HepG2 (cell line): ENCODE measurements around the gene YLPM1. TPM values are rescaled to one million over a fixed set of nuclear protein-coding genes. Genes with fewer than 3 reads are reported as not detected.

ENCODE experiments used
- BCLAF1 ChIP-seq: fragments of 450-650 bp; IDR thresholded peaks from 2 replicates; pipeline ENCODE4 v1.6.1; 2017; ENCODE audit warnings: mild to moderate bottlenecking
- FOSL2 ChIP-seq: sonication (generic); formaldehyde crosslinking; IDR thresholded peaks from 2 replicates; pipeline ENCODE4 v1.4.0; 2020; ENCODE audit warnings: missing genetic modification reagents
- HNF1A ChIP-seq, 2 experiments: sonication (generic) in 1 of 2; formaldehyde crosslinking in 1 of 2; IDR thresholded peaks; 2 replicates each; pipeline versions ENCODE4 v1.4.0 to v1.6.1; 2016 to 2020; ENCODE audit warnings: borderline replicate concordance in 1 of 2, low read depth in 1 of 2, mild to moderate bottlenecking in 1 of 2, missing genetic modification reagents in 1 of 2
- HOXD1 ChIP-seq: sonication (generic); formaldehyde crosslinking; IDR thresholded peaks from 2 replicates; pipeline ENCODE4 v1.5.0; 2020; ENCODE audit warnings: missing genetic modification reagents
- MIER2 ChIP-seq: IDR thresholded peaks from 2 replicates; pipeline ENCODE4 v1.6.1; 2016; ENCODE audit warnings: missing biosample characterization, missing genetic modification reagents
- PHF5A ChIP-seq: IDR thresholded peaks from one replicate; pipeline ENCODE4 v1.6.1; 2018; ENCODE audit warnings: low read depth, missing genetic modification reagents; ENCODE audit not compliant: unreplicated experiment
- POGK ChIP-seq: sonication (generic); formaldehyde crosslinking; conservative IDR thresholded peaks from 2 replicates; pipeline ENCODE4 v1.8.0; 2022; ENCODE audit warnings: mild to moderate bottlenecking, moderate library complexity, missing genetic modification reagents
- SOX13 ChIP-seq, 3 experiments: fragments of 450-650 bp in 1 of 3; sonication (generic) in 1 of 3; formaldehyde crosslinking in 1 of 3; IDR thresholded peaks in 2 of 3; conservative IDR thresholded peaks in 1 of 3; 2 replicates each; pipeline versions ENCODE4 v1.5.0 to v1.6.1; 2016 to 2020; ENCODE audit warnings: antibody characterized with exemption in 1 of 3, mild to moderate bottlenecking in 1 of 3, missing compliant biosample characterization in 1 of 3, missing genetic modification reagents in 1 of 3, moderate library complexity in 1 of 3
- SOX5 ChIP-seq: IDR thresholded peaks from 2 replicates; pipeline ENCODE4 v1.6.1; 2016; ENCODE audit warnings: borderline replicate concordance
- ZFAT ChIP-seq: sonication (generic); formaldehyde crosslinking; conservative IDR thresholded peaks from 2 replicates; pipeline ENCODE4 v1.8.1; 2023; ENCODE audit warnings: missing genetic modification reagents, inconsistent platforms
- ZNF205 ChIP-seq: IDR thresholded peaks from 2 replicates; pipeline ENCODE4 v1.6.1; 2018; ENCODE audit warnings: missing biosample characterization, missing genetic modification reagents
- ZNF282 ChIP-seq: fragments of 450-650 bp; IDR thresholded peaks from 2 replicates; pipeline ENCODE4 v1.6.1; 2018; ENCODE audit not compliant: partially characterized antibody
- ZNF441 ChIP-seq: sonication (generic); formaldehyde crosslinking; IDR thresholded peaks from 2 replicates; pipeline ENCODE4 v1.7.0; 2021; ENCODE audit warnings: missing genetic modification reagents, borderline replicate concordance
- ZNF570 ChIP-seq: sonication (generic); formaldehyde crosslinking; IDR thresholded peaks from 2 replicates; pipeline ENCODE4 v1.4.0; 2020; ENCODE audit warnings: mild to moderate bottlenecking, missing genetic modification reagents, borderline replicate concordance
- ZNF713 ChIP-seq: sonication (generic); formaldehyde crosslinking; IDR thresholded peaks from 2 replicates; pipeline ENCODE4 v1.4.0; 2020; ENCODE audit warnings: mild to moderate bottlenecking, missing genetic modification reagents
- polyA plus RNA-seq, 8 experiments: library from polyadenylated mRNA; depleted of rRNA in 3 of 8; stranded (reverse) in 7 of 8; unstranded in 1 of 8; fragments of >200 nt; fragmentation: Illumina TruSeq in 4 of 8; extraction: Trizol in 4 of 8; gene quantifications; 2 replicates each; pipeline versions ENCODE4 v1.2.1 to v1.2.3, GENCODE V29; 2011 to 2016; ENCODE audit warnings: low read depth in 4 of 8, missing spikeins in 1 of 8, mixed read lengths in 1 of 8; ENCODE audit not compliant: insufficient read depth in 1 of 8
- total RNA-seq, 5 experiments: library from RNA; depleted of rRNA; stranded (reverse); fragments of >200 nt; fragmentation: Illumina TruSeq; extraction: Trizol; gene quantifications; 2 replicates each; pipeline ENCODE4 v1.2.3, GENCODE V29; 2016; ENCODE audit warnings: low read depth in 1 of 5
- TF ChIP-seq, protein P1 (sequence below), 2 experiments: IDR thresholded peaks; 2 replicates each; pipeline ENCODE4 v1.6.1; 2011 to 2012; ENCODE audit warnings: low read length in 2 of 2, borderline replicate concordance in 1 of 2, low read depth in 1 of 2, mild to moderate bottlenecking in 1 of 2, moderate library complexity in 1 of 2

YLPM1 gene
- total and polyA plus RNA-seq, 2 of the 13 experiments (the other 11 are each of a cell fraction or from before 2014, with no cell fraction given): 6.7 to 21.9 TPM

- TF ChIP-seq ZNF570 (no peak), FOSL2 (no peak), PHF5A (no peak), POGK (CRISPR knock-in tag) (no peak), SOX13 (IDR thresholded peaks at IDR 0.05) (0 out of 2 replicates have a peak, but pooled peaks have one; percentile 49), SOX13 (CRISPR knock-in tag; conservative IDR thresholded peaks at IDR 0.05 in 1 of 2, IDR thresholded peaks at IDR 0.05 in 1 of 2) (peak in 1 of 2 experiments; percentile 93; a peak in 2 of 4 replicates), HOXD1 (no peak), SOX5 (peak; percentile 72; the same call in 1 of the 2 replicates), HNF1A (IDR thresholded peaks at IDR 0.05; ENCODE audit: low read depth) (no peak), HNF1A (CRISPR knock-in tag; IDR thresholded peaks at IDR 0.05; ENCODE audit: borderline replicate concordance) (no peak), BCLAF1 (no peak), ZNF441 (no peak), ZNF282 (no peak), ZNF205 (CRISPR knock-in tag) (no peak), ZFAT (CRISPR knock-in tag) (no peak), ZNF713 (CRISPR knock-in tag) (no peak), MIER2 (CRISPR knock-in tag) (peak; percentile 92)
- TF ChIP-seq, protein P1, sequence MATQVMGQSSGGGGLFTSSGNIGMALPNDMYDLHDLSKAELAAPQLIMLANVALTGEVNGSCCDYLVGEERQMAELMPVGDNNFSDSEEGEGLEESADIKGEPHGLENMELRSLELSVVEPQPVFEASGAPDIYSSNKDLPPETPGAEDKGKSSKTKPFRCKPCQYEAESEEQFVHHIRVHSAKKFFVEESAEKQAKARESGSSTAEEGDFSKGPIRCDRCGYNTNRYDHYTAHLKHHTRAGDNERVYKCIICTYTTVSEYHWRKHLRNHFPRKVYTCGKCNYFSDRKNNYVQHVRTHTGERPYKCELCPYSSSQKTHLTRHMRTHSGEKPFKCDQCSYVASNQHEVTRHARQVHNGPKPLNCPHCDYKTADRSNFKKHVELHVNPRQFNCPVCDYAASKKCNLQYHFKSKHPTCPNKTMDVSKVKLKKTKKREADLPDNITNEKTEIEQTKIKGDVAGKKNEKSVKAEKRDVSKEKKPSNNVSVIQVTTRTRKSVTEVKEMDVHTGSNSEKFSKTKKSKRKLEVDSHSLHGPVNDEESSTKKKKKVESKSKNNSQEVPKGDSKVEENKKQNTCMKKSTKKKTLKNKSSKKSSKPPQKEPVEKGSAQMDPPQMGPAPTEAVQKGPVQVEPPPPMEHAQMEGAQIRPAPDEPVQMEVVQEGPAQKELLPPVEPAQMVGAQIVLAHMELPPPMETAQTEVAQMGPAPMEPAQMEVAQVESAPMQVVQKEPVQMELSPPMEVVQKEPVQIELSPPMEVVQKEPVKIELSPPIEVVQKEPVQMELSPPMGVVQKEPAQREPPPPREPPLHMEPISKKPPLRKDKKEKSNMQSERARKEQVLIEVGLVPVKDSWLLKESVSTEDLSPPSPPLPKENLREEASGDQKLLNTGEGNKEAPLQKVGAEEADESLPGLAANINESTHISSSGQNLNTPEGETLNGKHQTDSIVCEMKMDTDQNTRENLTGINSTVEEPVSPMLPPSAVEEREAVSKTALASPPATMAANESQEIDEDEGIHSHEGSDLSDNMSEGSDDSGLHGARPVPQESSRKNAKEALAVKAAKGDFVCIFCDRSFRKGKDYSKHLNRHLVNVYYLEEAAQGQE (IDR thresholded peaks at IDR 0.05; ENCODE audit: borderline replicate concordance in 1 of 2, low read depth in 1 of 2, low read length in 2 of 2): peak; percentile 19 to 91
Measured at GRCh38 chr14:74756326-74756725, 6.8 kb upstream of the YLPM1 start (continued).
